K562 (cell line): ENCODE data around the gene TCF7. TPM values are rescaled to one million over a fixed set of nuclear protein-coding genes. Genes with fewer than 3 reads are reported as not detected.

Experiments
- ATAC-seq: fragments of 200-7000 bp; cut with Tn5 transposase; 3 replicates; pipeline ENCODE4 v1.9.1; 2020; ENCODE audit warnings: moderate library complexity
- BruUV-seq: library from RNA; stranded (reverse); fragments of 400-500 nt; replicated peaks from 2 replicates; lab custom pipeline; 2021; lab: Mats Ljungman, UMichigan
- CTCF ChIA-PET: fragments of 300-600 bp; formaldehyde crosslinking; extraction: SDS; loops from one replicate; lab custom pipeline; 2021; ENCODE audit warnings: low intra/inter-chr PET ratio; lab: Yijun Ruan, JAX
- POLR2A ChIA-PET: fragments of 300-600, 350-650 bp; sonication (Branson Sonifier 250); formaldehyde crosslinking; extraction: SDS; loops from one replicate; lab custom pipeline; 2021; ENCODE audit warnings: antibody characterized with exemption, inconsistent platforms; lab: Yijun Ruan, JAX
- DNase-seq, 4 experiments: peaks; one replicate each; pipeline versions ENCODE4 v3.0.0 to v3.0.0-alpha.2; 2011 to 2018; ENCODE audit warnings: low spot score in 3 of 4, mixed read lengths in 3 of 4; ENCODE audit errors: extremely low read depth in 1 of 4
- FAIRE-seq: peaks from 2 replicates; lab custom pipeline; 2011; peaks lifted over from hg19 to GRCh38; lab: Jason Lieb, UNC
- H2AFZ ChIP-seq: 2 replicates; pipeline ENCODE4 v1.6.0; 2011; ENCODE audit warnings: low read depth, low read length, control low read depth, inconsistent platforms
- H3K27ac ChIP-seq: fragments of 200-600 bp; 3 replicates; pipeline ENCODE4 v1.8.0; 2011; ENCODE audit warnings: low read depth, mild to moderate bottlenecking, control low read depth, inconsistent platforms, low read length, moderate library complexity, mixed read lengths; ENCODE audit errors: extremely low read depth
- H3K27me3 ChIP-seq, 2 experiments: fragments of 300-600 bp in 1 of 2; 2 replicates in 1 of 2; 3 replicates in 1 of 2; pipeline versions ENCODE4 v1.6.0 to v1.8.0; 2011; ENCODE audit warnings: inconsistent platforms in 2 of 2, low read length in 2 of 2, mild to moderate bottlenecking in 1 of 2, mixed read lengths in 1 of 2, moderate library complexity in 1 of 2; ENCODE audit not compliant: control insufficient read depth in 2 of 2, insufficient read depth in 2 of 2
- H3K36me3 ChIP-seq: fragments of 300-600 bp; 3 replicates; pipeline ENCODE4 v1.8.0; 2011; ENCODE audit warnings: mild to moderate bottlenecking, low read length, inconsistent platforms; ENCODE audit not compliant: control insufficient read depth, insufficient read depth
- H3K4me1 ChIP-seq, 2 experiments: fragments of 200-600 bp in 1 of 2; replicated peaks in 1 of 2; 2 replicates in 1 of 2; 3 replicates in 1 of 2; pipeline versions ENCODE4 v1.5.1 to v1.8.0; 2011; ENCODE audit warnings: inconsistent platforms in 2 of 2, low read length in 2 of 2, mild to moderate bottlenecking in 1 of 2, mixed read lengths in 1 of 2, moderate library complexity in 1 of 2; ENCODE audit not compliant: control insufficient read depth in 2 of 2, insufficient read depth in 2 of 2
- H3K4me2 ChIP-seq: 2 replicates; pipeline ENCODE4 v1.6.1; 2011; ENCODE audit warnings: low read length, control low read depth, inconsistent platforms, mixed read lengths; ENCODE audit not compliant: insufficient read depth
- H3K4me3 ChIP-seq: fragments of 200-600 bp; sonication (generic), shearing (Covaris generic); 2 replicates; pipeline ENCODE4 v1.5.1; 2016; ENCODE audit warnings: control low read depth, inconsistent platforms
- H3K79me2 ChIP-seq: fragments of 200-600 bp; 3 replicates; pipeline ENCODE4 v1.8.0; 2011; ENCODE audit warnings: low read length, inconsistent platforms; ENCODE audit not compliant: control insufficient read depth, insufficient read depth
- H3K9ac ChIP-seq, 2 experiments: 2 replicates each; pipeline versions ENCODE4 v1.6.0 to v1.6.1; 2011; ENCODE audit warnings: low read depth in 2 of 2, low read length in 2 of 2, control low read depth in 1 of 2, inconsistent platforms in 1 of 2, mild to moderate bottlenecking in 1 of 2, mixed read lengths in 1 of 2; ENCODE audit not compliant: insufficient read depth in 1 of 2
- H3K9me1 ChIP-seq: one replicate; pipeline ENCODE4 v1.6.0; 2011; ENCODE audit warnings: inconsistent platforms, mild to moderate bottlenecking, low read length, moderate library complexity; ENCODE audit not compliant: control insufficient read depth, insufficient read depth
- H3K9me3 ChIP-seq: replicated peaks from 2 replicates; pipeline ENCODE4 v1.5.1; 2011; ENCODE audit warnings: low read depth, low read length, inconsistent platforms; ENCODE audit not compliant: control insufficient read depth, insufficient read depth
- H4K20me1 ChIP-seq: replicated peaks from 2 replicates; pipeline ENCODE4 v1.6.1; 2011; ENCODE audit warnings: low read length, inconsistent platforms, mixed read lengths; ENCODE audit not compliant: control insufficient read depth, insufficient read depth
- DMBX1 ChIP-seq: fragments of 250-450 bp; sonication (Bioruptor Pico); IDR thresholded peaks from 2 replicates; pipeline ENCODE4 v1.8.0; 2022; ENCODE audit warnings: inconsistent platforms, mild to moderate bottlenecking, moderate library complexity, borderline replicate concordance
- WGBS: fragments of 100-300 bp; shearing (Covaris generic); methylation state at CpG from one replicate; pipeline ENCODE4 v1.1.6; 2016; ENCODE audit warnings: low coverage, mixed read lengths; ENCODE audit not compliant: insufficient coverage; ENCODE audit errors: missing lambda C conversion rate; 5-methylcytosine and 5-hydroxymethylcytosine counted together
- in situ Hi-C: fragments of 300-500 bp; cut with MboI; formaldehyde crosslinking; loops from 4 replicates; pipeline ENCODE4 v1.15.0; 2018; ENCODE audit warnings: inconsistent platforms, mixed read lengths
- intact Hi-C: fragments of 100-400 bp; cut with micrococcal nuclease; formaldehyde crosslinking; loops from 2 replicates; pipeline ENCODE4 v1.14.2; 2022
- polyA plus RNA-seq, 8 experiments: library from polyadenylated mRNA; depleted of rRNA in 4 of 8; stranded (reverse) in 5 of 8; unstranded in 3 of 8; fragments of >200 nt; fragmentation: Nextera tagmentation in 2 of 8; fragmentation: Illumina TruSeq in 1 of 8; extraction: Ambion mirVana in 2 of 8; extraction: Trizol in 1 of 8; gene quantifications; 2 replicates each; pipeline versions ENCODE4 v1.2.1 to v1.2.3, GENCODE V29; 2011 to 2014; ENCODE audit warnings: inconsistent platforms in 1 of 8, missing spikeins in 1 of 8
- total RNA-seq, 7 experiments: library from RNA; depleted of rRNA in 6 of 7; stranded (reverse); fragments of >200 nt in 6 of 7; fragmentation: Illumina TruSeq in 2 of 7; extraction: Trizol in 2 of 7; gene quantifications; 2 replicates each; pipeline versions ENCODE4 v1.2.1 to v1.2.3, GENCODE V29; 2011 to 2021; ENCODE audit warnings: low replicate concordance in 1 of 7
- TF ChIP-seq, protein P1 (sequence below): fragments of 250-450 bp; sonication (Bioruptor Pico); IDR thresholded peaks from 2 replicates; pipeline ENCODE4 v1.4.0; 2020; ENCODE audit warnings: borderline replicate concordance

The TCF7 gene
- total and polyA plus RNA-seq, 9 of the 15 experiments (the other 6 are each of a cell fraction or from before 2014, with no cell fraction given): 1.6 to 14.9 (median 4.2) TPM

DNA sequence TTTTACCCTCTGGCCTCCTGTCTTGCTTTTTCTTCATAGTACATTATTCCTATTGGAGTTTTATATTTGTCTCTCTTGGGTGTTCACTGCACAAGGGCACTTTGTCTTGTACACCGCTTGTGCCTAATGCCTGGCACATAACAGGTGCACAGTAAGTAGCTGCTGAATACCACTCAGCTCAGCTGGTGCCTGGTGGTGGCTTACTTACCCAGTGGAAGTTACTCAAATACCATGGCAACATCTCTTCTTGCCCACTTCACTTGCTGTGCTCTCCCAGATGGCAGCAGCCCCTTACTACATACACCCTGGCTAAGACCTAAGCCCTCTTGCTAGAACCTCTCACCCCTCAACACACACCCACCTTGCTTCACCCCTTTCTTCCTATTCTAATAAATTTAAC, 73.6 kb downstream of the TCF7 start:
- WGBS: 67% methylated on average over 1 of the region's 1 CpG
- Histone ChIP-seq H3K4me1 (peaks cover 12 to 19% of the 10 kb centered on the region in 2 experiments; a peak in 4 of 5 replicates), H2AFZ (no peak overlapping the region), H3K27ac (no peak overlapping the region), H3K36me3 (no peaks in the 10 kb centered on the region), H3K9me3 (no peaks in the 10 kb centered on the region), H3K9me1 (no peaks in the 10 kb centered on the region), H3K79me2 (no peaks in the 10 kb centered on the region), H3K4me2 (no peak overlapping the region), H3K4me3 (no peak overlapping the region), H3K9ac (no peak overlapping the region), H4K20me1 (0 out of 2 replicates have a peak, but pooled peaks cover 2% of the 10 kb centered on the region), H3K27me3 (no peaks in the 10 kb centered on the region)
- no peak for TF ChIP-seq DMBX1 (CRISPR knock-in tag)
- TF ChIP-seq, protein P1, sequence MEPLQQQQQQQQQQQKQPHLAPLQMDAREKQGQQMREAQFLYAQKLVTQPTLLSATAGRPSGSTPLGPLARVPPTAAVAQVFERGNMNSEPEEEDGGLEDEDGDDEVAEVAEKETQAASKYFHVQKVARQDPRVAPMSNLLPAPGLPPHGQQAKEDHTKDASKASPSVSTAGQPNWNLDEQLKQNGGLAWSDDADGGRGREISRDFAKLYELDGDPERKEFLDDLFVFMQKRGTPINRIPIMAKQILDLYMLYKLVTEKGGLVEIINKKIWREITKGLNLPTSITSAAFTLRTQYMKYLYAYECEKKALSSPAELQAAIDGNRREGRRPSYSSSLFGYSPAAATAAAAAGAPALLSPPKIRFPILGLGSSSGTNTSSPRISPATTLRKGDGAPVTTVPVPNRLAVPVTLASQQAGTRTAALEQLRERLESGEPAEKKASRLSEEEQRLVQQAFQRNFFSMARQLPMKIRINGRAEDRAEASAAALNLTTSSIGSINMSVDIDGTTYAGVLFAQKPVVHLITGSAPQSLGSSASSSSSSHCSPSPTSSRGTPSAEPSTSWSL (CRISPR knock-in tag): 0 out of 2 replicates have a peak, but pooled peaks have one; percentile 0
- DNase-seq (no peak), ATAC-seq (no peak), FAIRE-seq (no peak)
- CTCF ChIA-PET: interaction anchor here (2.0 kb wide), 1 partner anchor 102 kb away, joined by 9 read pairs; no protein-coding TSS in a partner anchor
- no TSS peak for BruUV-seq
- in situ Hi-C loops (loop anchor here (5.0 to 10.0 kb wide), 2 partner anchors 99 to 397 kb away; no protein-coding TSS in a partner anchor), intact Hi-C loops (loop anchor here (5.0 kb wide), 1 partner anchor 399 kb away; no protein-coding TSS in a partner anchor)
- POLR2A ChIA-PET: interaction anchor here (0.6 to 4.3 kb wide), 7 partner anchors 11 to 148 kb away, joined by 3 to 40 read pairs (median 3); partner anchors contain the start of gene SKP1
